Kidney epithelial cell (primary cell): ENCODE data around the gene SLC14A1. TPM values are rescaled to one million over a fixed set of nuclear protein-coding genes. Genes with fewer than 3 reads are reported as not detected.
A peak's percentile ranks its signal among the peaks of the same experiment; 100 is the strongest.

ENCODE experiments used
- DNase-seq: peaks from one replicate; pipeline ENCODE4 v3.0.0-alpha.2; 2010; ENCODE audit warnings: low read depth
- H3K27me3 ChIP-seq: 2 replicates; pipeline ENCODE4 v1.6.0; 2011; ENCODE audit warnings: low read length; ENCODE audit not compliant: control insufficient read depth, insufficient read depth
- H3K36me3 ChIP-seq: 2 replicates; pipeline ENCODE4 v1.5.1; 2011; ENCODE audit warnings: low read length; ENCODE audit not compliant: control insufficient read depth, insufficient read depth
- H3K4me3 ChIP-seq: 2 replicates; pipeline ENCODE4 v1.5.1; 2011; ENCODE audit warnings: low read depth, mild to moderate bottlenecking, control low read depth, low read length
- total RNA-seq: library from RNA; depleted of rRNA; stranded (reverse); fragments of >200 nt; gene quantifications from 2 replicates; pipeline ENCODE4 v1.2.3, GENCODE V29; 2015
- TF ChIP-seq, protein P1 (sequence below): IDR thresholded peaks from 2 replicates; pipeline ENCODE4 v1.5.1; 2011; ENCODE audit warnings: mild to moderate bottlenecking, moderate library complexity, low read length, control low read depth, inconsistent platforms; ENCODE audit not compliant: insufficient read depth, poor library complexity, severe bottlenecking

The SLC14A1 gene
- total RNA-seq, 1 donor from 2014 or later = 0.08 TPM

DNA sequence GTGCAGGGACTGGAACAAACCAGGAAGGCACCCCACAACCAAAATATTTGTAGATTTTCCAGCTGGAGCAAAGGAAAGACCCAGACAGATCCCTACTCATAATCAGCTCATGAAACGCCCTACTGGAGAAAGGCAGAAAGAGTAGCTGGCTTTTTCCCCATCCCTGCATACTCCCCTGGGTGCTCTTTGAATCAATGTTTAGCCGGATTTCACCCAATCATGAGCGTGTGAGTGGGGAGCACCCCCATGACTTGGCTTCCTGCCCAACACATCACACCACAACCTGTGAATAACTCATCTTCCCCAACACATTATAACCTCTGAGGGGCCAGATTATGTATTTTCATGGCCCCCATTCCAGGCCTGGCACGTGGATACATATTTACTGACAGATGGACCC, 35.1 kb upstream of the SLC14A1 start:
- no peak for DNase-seq
- H3K36me3 ChIP-seq = no peaks in the 10 kb centered on the region
- peaks cover 2% of the 10 kb centered on the region for H3K27me3 ChIP-seq
- no peak overlapping the region for H3K4me3 ChIP-seq
- TF ChIP-seq, protein P1, sequence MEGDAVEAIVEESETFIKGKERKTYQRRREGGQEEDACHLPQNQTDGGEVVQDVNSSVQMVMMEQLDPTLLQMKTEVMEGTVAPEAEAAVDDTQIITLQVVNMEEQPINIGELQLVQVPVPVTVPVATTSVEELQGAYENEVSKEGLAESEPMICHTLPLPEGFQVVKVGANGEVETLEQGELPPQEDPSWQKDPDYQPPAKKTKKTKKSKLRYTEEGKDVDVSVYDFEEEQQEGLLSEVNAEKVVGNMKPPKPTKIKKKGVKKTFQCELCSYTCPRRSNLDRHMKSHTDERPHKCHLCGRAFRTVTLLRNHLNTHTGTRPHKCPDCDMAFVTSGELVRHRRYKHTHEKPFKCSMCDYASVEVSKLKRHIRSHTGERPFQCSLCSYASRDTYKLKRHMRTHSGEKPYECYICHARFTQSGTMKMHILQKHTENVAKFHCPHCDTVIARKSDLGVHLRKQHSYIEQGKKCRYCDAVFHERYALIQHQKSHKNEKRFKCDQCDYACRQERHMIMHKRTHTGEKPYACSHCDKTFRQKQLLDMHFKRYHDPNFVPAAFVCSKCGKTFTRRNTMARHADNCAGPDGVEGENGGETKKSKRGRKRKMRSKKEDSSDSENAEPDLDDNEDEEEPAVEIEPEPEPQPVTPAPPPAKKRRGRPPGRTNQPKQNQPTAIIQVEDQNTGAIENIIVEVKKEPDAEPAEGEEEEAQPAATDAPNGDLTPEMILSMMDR = no peak

DNA sequence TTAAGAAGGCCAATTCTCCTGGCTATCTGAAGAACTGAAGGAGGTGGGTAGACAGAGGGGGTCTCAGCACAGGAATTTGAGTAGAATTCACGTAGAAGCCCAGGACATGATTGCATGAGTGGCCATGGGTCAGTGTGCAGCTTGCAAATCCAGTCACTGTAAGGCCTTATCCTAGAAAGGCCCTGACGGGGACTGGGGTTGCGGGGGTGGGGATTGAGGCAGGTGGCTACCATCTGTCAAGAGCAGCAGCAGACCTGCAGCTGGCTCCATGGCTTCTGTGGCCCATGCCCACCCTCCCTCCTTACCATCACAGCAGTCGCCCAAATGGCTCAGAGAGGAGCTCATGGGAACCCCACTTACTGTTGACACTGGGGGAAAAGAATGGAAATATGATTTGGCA, 34.6 kb upstream of the SLC14A1 start:
- no peak for DNase-seq
- no peak overlapping the region for H3K4me3 ChIP-seq
- H3K27me3 ChIP-seq = peaks cover 2% of the 10 kb centered on the region
- H3K36me3 ChIP-seq = no peaks in the 10 kb centered on the region
- TF ChIP-seq, protein P1 = no peak

DNA sequence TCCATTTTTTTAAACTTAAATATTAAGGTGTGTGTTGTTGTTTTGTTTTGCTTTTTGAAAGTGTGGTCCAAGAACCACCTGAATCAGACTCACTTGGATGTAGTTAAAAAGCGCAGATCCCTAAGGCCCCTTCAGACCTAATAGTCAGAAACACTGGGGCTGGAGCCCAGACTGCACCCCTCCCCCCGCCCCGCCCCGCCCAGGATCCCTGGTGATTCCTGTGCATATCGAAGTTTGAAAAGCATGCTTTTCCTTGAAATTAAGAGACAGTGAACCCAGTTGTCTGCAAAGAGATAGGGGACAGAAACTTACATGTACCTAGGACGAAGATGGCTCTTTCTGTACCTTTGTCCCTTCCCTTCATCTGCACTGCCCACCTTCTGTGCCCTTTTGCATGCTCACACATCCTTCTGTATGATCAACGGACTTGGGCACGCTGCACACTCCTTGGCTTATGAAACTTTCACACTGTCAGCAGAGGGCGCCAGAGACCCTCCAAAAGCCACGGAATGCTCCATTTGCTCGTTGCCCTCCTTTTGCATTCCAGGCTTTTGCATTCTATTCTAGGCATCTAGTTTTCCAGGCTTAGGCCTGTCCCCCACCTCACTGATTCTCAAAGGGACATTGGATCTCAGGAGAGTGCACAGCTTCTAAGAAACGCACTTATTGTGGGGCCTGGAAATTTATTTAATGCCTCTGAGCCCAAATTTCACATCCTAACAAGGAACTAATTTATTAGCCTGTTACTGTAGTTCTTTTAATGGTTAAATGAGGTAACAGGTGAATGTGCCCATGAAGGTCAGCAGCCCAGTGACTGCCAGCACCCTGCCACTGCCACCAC, 32.8 kb upstream of the SLC14A1 start:
- TF ChIP-seq, protein P1 = peak; percentile 79
- Histone ChIP-seq H3K27me3 (peaks cover 2% of the 10 kb centered on the region), H3K36me3 (no peaks in the 10 kb centered on the region), H3K4me3 (no peak overlapping the region)
- DNase-seq = no peak

DNA sequence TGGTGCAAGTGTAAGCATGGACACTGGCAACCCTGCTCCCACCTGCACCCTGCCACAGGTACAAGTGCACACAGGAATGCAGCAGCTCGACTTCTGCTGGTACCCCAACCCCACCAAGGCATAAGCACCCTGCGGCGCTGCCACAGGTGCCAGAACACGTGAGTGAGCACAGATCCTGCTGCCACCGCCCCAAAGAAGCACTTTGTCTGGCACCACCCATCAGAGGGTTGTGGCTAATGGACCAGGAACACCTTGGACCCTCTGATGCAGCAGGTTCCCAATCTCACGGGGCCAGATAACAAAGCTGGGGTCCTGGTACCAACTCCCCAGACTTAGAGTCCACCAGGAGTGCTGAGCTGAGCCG, 32.2 kb upstream of the SLC14A1 start:
- DNase-seq = no peak
- TF ChIP-seq, protein P1 = no peak
- Histone ChIP-seq H3K36me3 (no peaks in the 10 kb centered on the region), H3K4me3 (no peak overlapping the region), H3K27me3 (peaks cover 2% of the 10 kb centered on the region)

DNA sequence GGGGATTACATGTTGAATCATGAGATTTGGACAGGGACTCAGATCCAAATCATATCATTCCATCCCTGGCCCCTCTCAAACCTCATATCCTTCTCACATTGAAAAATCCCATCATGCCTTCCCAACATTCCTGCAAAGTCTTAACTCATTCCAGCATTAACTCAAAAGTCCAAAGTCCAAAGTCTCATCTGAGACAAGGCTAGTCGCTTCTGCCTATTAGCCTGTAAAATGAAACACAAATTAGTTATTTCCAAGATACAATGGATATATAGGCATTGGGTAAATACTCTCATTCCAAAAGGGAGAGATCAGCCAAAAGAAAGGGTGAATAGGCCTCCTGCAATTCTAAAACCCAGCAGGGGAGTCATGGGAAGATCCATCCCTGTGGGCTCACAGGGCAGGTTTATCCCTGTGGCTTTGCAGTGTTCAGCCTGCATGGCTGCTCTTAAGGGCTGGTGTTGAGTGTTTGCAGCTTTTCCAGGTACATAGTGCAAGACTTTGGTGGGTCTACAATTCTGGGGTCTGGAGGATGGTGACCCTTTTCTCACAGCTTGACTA, 21.2 kb upstream of the SLC14A1 start:
- Histone ChIP-seq H3K36me3 (no peaks in the 10 kb centered on the region), H3K4me3 (no peak overlapping the region), H3K27me3 (no peaks in the 10 kb centered on the region)
- TF ChIP-seq, protein P1 = no peak
- DNase-seq = no peak

DNA sequence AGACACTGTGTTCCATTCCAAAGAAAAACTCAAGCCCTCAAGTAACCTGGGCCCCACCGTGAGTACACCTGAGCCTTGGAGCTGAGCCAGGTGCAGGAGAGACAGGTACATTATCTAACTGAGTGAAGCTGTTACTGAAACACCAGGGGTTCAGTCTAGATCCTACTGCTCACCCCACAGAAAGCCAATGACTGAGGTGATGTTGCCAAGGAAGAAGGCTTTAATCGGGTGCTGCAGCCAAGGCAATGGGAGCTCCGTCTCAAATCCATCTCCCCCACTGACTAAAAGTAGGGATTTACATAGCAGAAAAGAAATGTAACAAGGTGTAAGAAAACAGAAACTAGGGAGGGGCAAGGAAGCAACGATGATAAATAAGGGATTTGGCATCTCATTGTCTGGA, 15.2 kb upstream of the SLC14A1 start:
- Histone ChIP-seq H3K36me3 (no peaks in the 10 kb centered on the region), H3K27me3 (no peaks in the 10 kb centered on the region), H3K4me3 (no peak overlapping the region)
- no peak for DNase-seq
- TF ChIP-seq, protein P1 = no peak
